Cardiac muscle cell (in vitro differentiated cells and primary cell): ENCODE results near the gene VLDLR. TPM values are rescaled to one million over a fixed set of nuclear protein-coding genes. Genes with fewer than 3 reads are reported as not detected.

Experiments used
- DNase-seq, 2 donors: peaks; one replicate each; pipeline versions ENCODE4 v3.0.0 to v3.0.0-alpha.2; 2010 to 2017; ENCODE audit warnings: low read depth in 1 of 2, low spot score in 1 of 2
- H3K27ac ChIP-seq: fragments of 200-600 bp; sonication (generic); 2 replicates; pipeline ENCODE4 v1.5.1; 2016
- H3K27me3 ChIP-seq: fragments of 200-600 bp; sonication (generic); 2 replicates; pipeline ENCODE4 v1.6.0; 2016; ENCODE audit warnings: control low read depth
- H3K36me3 ChIP-seq: fragments of 200-600 bp; sonication (generic); 2 replicates; pipeline ENCODE4 v1.5.1; 2016; ENCODE audit warnings: control low read depth
- H3K4me1 ChIP-seq: fragments of 200-600 bp; sonication (generic); 2 replicates; pipeline ENCODE4 v1.8.1; 2017; ENCODE audit warnings: low read depth, mild to moderate bottlenecking, mixed run types
- H3K4me3 ChIP-seq: fragments of 200-600 bp; sonication (generic); 2 replicates; pipeline ENCODE4 v1.5.1; 2016; ENCODE audit warnings: mild to moderate bottlenecking
- H3K9me3 ChIP-seq: fragments of 200-600 bp; sonication (generic); 2 replicates; pipeline ENCODE4 v1.5.1; 2017; ENCODE audit warnings: low read depth, mild to moderate bottlenecking, control low read depth
- CTCF ChIP-seq: IDR thresholded peaks from 2 replicates; pipeline ENCODE4 v1.5.1; 2012; ENCODE audit warnings: low read depth, mild to moderate bottlenecking, low read length
- polyA plus RNA-seq: library from polyadenylated mRNA; unstranded; fragments of >200 nt; fragmentation: Nextera tagmentation; extraction: Ambion mirVana; gene quantifications from 2 replicates; pipeline ENCODE4 v1.2.1, GENCODE V29; 2016
- total RNA-seq: library from RNA; depleted of rRNA; stranded (reverse); fragments of >200 nt; gene quantifications from 2 replicates; pipeline ENCODE4 v1.2.3, GENCODE V29; 2016

The VLDLR gene
- total and polyA plus RNA-seq, 2 experiments from 2014 or later = 36.1 to 41.2 TPM

DNA sequence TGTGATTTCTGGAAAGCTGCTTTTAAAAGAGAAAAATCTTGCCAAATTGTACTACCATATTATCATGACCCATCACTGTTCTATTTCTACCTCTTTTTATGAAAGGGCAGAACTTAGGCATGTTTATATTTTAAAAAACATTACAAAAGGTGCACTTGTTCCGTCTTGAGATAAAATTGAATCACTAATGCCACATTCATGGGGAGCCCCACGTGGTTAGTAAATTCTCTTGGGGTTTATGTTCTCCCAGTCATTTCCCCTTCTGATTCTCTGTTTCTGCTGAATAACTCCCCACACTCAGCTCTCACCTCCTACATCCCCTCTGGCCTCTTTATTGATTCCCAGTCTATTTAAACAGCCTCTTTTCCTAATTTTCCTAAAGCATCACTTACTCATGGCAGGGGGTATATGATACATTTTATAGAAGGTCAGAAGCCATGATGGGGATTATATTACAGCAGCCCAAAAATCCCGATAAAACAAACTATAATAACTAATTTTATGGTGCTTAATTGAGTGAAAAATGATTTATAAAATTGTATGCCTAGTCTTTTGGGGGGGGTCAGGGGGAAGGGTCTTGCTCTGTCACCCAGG, 19.7 kb upstream of the VLDLR start:
- H3K9me3 ChIP-seq = no peaks in the 10 kb centered on the region
- no peak overlapping the region for H3K27ac ChIP-seq
- no peak for TF ChIP-seq CTCF
- H3K4me3 ChIP-seq = no peak overlapping the region
- no peaks in the 10 kb centered on the region for H3K27me3 ChIP-seq
- H3K4me1 ChIP-seq = peaks cover 11% of the 10 kb centered on the region
- no peak for DNase-seq
- no peaks in the 10 kb centered on the region for H3K36me3 ChIP-seq

DNA sequence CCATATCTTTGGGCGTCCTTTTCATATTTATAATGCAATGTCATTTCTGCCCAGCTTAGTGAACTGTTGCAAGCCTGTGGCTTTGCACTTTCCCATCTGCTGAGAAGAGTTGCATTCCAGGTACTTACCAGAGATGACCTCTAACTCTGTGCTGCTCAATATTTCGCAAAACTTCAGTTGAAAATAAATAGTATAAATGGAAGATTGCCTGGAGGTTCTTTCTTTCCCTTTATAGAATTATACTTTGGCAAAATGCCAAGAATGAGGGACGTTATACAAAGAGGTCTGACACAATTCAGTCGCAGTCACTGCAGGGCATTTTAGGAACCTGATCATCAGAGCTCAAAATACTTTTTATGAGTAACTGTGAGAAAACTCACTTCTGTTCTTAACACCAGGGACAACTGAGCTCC, 18.9 kb upstream of the VLDLR start:
- no peaks in the 10 kb centered on the region for H3K9me3 ChIP-seq
- H3K4me1 ChIP-seq = peaks cover 11% of the 10 kb centered on the region
- no peak overlapping the region for H3K4me3 ChIP-seq
- no peaks in the 10 kb centered on the region for H3K27me3 ChIP-seq
- no peak overlapping the region for H3K27ac ChIP-seq
- TF ChIP-seq CTCF = no peak
- H3K36me3 ChIP-seq = no peaks in the 10 kb centered on the region
- DNase-seq = peak; percentile 16 to 25

- no peak for TF ChIP-seq CTCF
- Histone ChIP-seq H3K27ac (no peak overlapping the region), H3K4me3 (no peak overlapping the region), H3K4me1 (peaks cover 11% of the 10 kb centered on the region), H3K9me3 (no peaks in the 10 kb centered on the region), H3K36me3 (no peaks in the 10 kb centered on the region), H3K27me3 (no peaks in the 10 kb centered on the region)
- no peak for DNase-seq
Observed at GRCh38 chr9:2603621-2604020, 18.0 kb upstream of the VLDLR start.

DNA sequence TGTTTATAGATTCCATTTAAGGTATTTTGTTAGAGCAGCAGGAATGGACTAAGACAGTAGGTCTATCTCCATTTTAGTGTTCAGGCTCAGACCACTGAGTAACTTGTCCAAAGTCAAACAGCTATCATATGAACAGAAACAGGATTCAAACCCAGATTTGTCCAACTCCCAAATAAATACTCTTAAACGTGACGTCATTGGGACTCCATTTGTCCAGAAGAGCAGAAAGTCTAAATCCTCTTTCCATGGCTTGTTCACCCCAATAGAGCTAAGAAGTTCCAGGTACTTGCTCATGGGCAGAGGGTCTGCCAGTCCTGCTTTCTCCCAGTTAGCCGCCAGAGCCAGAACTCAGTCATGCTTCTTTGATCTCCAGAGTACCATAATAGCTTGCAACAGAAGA, 16.3 kb upstream of the VLDLR start:
- H3K9me3 ChIP-seq = no peaks in the 10 kb centered on the region
- no peak overlapping the region for H3K4me3 ChIP-seq
- peaks cover 7% of the 10 kb centered on the region for H3K4me1 ChIP-seq
- no peak for DNase-seq
- TF ChIP-seq CTCF = no peak
- H3K27me3 ChIP-seq = no peaks in the 10 kb centered on the region
- no peaks in the 10 kb centered on the region for H3K36me3 ChIP-seq
- no peak overlapping the region for H3K27ac ChIP-seq

- no peak for DNase-seq
- Histone ChIP-seq H3K27me3 (no peaks in the 10 kb centered on the region), H3K9me3 (no peaks in the 10 kb centered on the region), H3K36me3 (no peaks in the 10 kb centered on the region), H3K27ac (no peak overlapping the region), H3K4me3 (no peak overlapping the region), H3K4me1 (no peaks in the 10 kb centered on the region)
- no peak for TF ChIP-seq CTCF
Observed at GRCh38 chr9:2608276-2608675, 13.3 kb upstream of the VLDLR start.
